GM12874 (cell line): Measurements from ENCODE around the gene MYH14.
A peak's percentile ranks its signal among the peaks of the same experiment; 100 is the strongest.

Experiments used
- CTCF ChIP-seq: IDR thresholded peaks from 2 replicates; pipeline ENCODE4 v1.5.1; 2011; ENCODE audit warnings: low read depth, mild to moderate bottlenecking, control low read depth, low read length, moderate library complexity; ENCODE audit not compliant: insufficient read depth

MYH14 gene

GRCh38 chr19:50327461-50328223 is 124.2 kb downstream of the MYH14 start:
- no peak for TF ChIP-seq CTCF

- peak; percentile 27 for TF ChIP-seq CTCF
These were observed 124.9 kb downstream of the MYH14 start for GRCh38 chr19:50328224-50328872.

GRCh38 chr19:50328873-50329145 is 125.4 kb downstream of the MYH14 start:
- no peak for TF ChIP-seq CTCF

- no peak for TF ChIP-seq CTCF
These were observed 125.9 kb downstream of the MYH14 start, which contains the start of gene KCNC3 for GRCh38 chr19:50329146-50329925. TSS of gene KCNC3 (minus strand) at chr19:50329377. CDS start at chr19:50329082, 295 bp downstream.

- TF ChIP-seq CTCF = no peak
These were observed 127.1 kb downstream of the MYH14 start for GRCh38 chr19:50330365-50331078.

- no peak for TF ChIP-seq CTCF
These were observed 128.0 kb downstream of the MYH14 start for GRCh38 chr19:50331221-50331993.

- TF ChIP-seq CTCF = no peak
These were observed 128.5 kb downstream of the MYH14 start for GRCh38 chr19:50331994-50332243.
